HTR-8/SVneo (cell line): ENCODE data around the gene PTMS.
"Not testable (repeated sequence)": the region's sequence is repeated elsewhere in the genome, so short reads cannot be mapped to it uniquely, and the experiment has no call there.

Experiments used
- DNase-seq: peaks from one replicate; pipeline ENCODE4 v3.0.0; 2011; ENCODE audit warnings: low spot score, mixed read lengths; ENCODE audit not compliant: insufficient read length
- FAIRE-seq: peaks from 2 replicates; lab custom pipeline; 2011; peaks lifted over from hg19 to GRCh38; lab: Jason Lieb, UNC

The PTMS gene, protein sequence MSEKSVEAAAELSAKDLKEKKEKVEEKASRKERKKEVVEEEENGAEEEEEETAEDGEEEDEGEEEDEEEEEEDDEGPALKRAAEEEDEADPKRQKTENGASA

DNA sequence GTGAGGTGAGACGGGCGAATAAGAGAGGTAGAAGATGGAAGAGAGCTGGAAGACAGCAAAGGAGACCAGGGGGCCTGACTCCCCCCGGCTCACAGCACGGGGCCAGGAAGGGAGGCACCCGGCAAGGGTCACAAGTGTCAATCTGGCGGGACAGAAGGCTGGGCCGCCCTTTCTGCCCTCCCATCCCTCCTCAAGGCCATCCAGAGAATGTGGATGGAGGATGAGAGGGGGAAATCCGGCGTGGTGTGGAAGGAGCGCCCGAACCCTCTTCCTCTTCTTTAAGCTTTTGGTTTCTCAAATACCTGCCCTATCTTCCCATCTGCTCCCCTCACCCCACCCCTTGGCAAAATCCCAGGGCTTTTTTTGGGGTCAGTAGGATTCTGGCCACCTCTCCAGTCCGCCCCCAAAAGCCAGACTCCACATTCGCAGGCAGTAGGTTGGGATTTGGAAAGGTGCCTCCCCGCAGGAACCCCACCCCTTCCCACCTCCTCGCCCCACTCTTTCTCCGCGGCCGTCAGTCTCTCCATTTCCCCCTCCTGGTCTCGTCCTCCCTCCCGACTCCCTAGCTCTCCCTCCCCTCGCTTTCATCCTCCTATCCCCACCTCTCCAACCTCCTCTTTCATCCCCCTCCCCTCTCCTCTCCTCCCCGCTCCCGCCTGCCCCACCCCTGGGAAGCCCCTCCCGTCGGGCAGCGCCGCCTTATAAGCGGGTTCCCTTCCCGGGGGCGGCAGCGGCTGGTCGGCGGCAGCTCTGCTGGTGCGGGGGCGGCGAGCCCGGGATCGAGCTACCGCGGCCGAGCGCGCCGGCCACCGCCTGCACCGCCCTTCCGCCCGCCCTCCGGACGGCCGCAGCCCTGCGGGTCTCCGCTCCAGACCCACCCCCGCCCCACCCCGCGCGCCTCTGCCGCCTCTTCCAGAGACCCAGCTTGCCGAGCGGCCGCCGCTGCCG lies at the start of gene PTMS:
TSS of gene PTMS (plus strand) at position 730 of the 948 bp plus-strand sequence. CDS start 343 bp downstream, outside the sequence.
- FAIRE-seq (peak; percentile 95), DNase-seq (peak; percentile 90)

DNA sequence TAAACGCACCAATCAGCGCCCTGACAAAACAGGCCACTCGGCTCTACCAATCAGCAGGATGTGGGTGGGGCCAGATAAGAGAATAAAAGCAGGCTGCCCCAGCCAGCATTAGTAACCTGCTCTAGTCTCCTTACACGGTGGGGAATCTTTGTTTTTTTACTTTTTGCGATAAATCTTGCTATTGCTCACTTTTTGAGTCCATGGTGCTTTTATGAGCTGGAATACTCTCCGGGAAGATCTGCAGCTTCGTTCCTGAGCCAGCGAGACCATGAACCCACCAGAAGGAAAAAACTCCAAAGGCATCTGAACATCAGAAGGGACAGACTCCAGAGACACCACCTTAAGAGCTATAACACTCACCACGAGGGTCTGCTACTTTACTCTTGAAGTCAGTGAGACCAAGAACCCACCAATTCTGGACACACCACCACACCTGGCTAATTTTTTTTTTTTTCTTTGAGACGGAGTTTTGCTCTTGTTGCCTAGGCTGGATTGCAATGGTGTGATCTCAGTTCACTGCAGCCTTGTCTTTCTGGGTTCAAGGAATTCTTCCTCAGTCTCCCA lies 49.2 kb upstream of the PTMS start:
- DNase-seq: no peak
- FAIRE-seq: no peak

DNA sequence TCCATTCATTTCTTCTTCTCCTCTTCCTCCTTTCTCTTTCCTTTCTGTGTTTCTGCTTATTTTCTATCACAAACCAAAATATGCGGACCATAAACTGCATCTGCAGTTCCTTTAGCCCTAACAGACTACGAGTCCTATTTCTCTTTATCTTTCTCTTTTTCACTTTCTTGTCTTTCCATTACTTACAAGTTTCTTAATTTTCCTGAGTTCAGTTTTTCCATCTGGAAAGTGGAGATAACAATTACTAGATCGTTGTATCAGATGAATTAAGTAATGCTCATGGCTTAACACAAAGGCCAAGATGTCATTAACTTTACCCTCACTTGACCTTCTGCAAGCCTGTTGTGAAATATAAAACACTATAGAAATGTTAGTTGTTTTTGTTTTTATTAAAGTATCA lies 43.3 kb upstream of the PTMS start:
- DNase-seq (no peak), FAIRE-seq (no peak)

DNA sequence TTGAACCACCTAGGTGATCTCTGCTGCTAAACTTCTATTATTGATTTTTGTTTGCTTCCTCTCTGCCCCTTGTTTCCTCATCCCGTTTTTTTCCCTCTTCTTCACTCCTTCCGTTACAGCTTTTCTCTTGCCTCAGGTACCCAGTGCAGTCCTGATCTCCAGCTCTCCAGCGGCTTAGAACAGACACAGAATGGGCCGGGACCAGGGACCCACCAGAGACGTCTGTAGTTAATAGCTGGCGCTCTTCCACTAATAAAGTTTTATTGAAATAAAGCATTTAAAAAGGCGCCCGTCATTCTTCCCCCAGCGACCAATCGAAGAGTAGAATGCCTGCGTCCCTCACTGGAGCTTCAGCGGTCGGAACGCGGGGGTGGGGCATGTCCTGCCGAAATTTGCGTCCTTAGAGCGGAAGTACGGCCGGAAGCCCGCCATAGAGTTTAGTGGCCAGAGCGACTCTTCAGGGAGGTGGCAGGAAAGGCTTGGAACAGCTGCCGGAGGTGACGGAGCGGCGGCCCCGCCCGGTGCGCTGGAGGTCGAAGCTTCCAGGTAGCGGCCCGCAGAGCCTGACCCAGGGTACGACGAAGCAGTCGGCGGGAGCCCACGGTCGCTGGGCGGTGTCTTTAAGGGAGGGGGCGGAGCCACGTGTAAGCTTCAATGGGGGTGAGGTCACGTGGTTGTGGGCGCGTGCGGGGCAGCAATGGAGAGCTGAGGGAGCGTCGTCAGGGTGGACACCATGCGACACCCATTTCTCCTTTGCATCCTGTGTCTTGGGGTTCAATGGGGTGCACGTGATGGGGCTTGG lies 42.4 kb upstream of the PTMS start, which contains the start of gene COPS7A:
TSS of gene COPS7A (plus strand) at position 440 of the 802 bp plus-strand sequence. CDS start 611 bp downstream, outside the sequence.
- peak; percentile 98 for FAIRE-seq
- peak; percentile 99 for DNase-seq

DNA sequence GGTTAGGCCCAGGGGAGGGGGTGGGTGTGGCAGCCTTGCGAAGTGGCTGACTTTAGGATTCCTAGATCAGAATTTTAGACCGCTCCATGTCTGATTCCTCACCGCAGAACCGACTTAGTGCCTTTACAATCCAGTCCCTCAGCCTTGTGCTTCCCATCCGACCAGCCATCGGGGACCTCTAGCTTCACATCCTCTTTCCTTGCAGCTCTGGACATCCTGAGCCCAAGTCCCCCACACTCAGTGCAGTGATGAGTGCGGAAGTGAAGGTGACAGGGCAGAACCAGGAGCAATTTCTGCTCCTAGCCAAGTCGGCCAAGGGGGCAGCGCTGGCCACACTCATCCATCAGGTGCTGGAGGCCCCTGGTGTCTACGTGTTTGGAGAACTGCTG lies 41.8 kb upstream of the PTMS start:
- DNase-seq (peak; percentile 38), FAIRE-seq (peak; percentile 80)

DNA sequence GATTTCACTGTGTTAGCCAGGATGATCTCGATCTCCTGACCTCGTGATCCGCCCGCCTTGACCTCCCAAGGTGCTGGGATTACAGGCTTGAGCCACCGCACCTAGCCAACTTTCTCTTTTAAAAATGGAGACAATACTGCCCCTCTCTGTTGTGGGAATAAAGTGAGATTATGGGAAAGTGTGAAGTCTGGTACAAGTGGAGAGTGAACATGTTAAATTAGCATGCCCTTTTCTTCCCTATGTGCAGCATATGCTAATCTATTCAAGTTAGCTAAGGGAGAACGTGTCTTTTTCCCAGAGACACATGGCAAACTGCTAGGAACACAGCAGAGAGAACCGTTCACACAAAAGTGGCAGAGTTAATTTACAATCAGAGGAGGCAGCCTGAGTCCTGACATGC lies 40.8 kb upstream of the PTMS start:
- DNase-seq (no peak), FAIRE-seq (no peak)

DNA sequence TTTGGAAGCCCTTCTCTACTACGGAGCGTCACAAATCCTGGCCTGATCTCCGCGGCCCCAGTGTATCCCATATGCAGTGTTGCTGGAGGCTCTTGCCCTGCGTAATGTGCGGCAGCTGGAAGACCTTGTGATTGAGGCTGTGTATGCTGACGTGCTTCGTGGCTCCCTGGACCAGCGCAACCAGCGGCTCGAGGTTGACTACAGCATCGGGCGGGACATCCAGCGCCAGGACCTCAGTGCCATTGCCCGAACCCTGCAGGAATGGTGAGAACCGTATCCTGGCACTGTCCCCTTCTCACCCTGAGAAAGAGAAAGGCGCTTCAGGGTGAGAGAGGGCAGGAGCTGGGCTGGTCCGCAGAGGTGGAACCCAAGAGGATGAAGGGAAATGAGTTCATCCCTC lies 37.0 kb upstream of the PTMS start:
- FAIRE-seq: no peak
- no peak for DNase-seq

DNA sequence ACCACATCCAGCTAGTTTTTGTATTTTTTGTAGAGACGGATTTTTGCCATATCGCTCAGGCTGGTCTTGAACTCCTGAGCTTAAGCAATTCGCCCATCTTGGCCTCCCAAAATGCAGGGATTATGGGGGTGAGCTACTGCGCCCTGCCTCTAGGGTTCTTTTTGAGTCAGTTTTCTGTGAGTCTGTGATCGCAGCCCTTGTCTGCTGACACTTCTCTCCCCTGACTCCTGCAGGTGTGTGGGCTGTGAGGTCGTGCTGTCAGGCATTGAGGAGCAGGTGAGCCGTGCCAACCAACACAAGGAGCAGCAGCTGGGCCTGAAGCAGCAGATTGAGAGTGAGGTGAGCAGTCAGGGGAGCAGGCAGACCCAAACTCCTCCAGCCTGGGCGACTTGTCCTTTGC lies 36.0 kb upstream of the PTMS start:
- FAIRE-seq (peak; percentile 65), DNase-seq (no peak)

DNA sequence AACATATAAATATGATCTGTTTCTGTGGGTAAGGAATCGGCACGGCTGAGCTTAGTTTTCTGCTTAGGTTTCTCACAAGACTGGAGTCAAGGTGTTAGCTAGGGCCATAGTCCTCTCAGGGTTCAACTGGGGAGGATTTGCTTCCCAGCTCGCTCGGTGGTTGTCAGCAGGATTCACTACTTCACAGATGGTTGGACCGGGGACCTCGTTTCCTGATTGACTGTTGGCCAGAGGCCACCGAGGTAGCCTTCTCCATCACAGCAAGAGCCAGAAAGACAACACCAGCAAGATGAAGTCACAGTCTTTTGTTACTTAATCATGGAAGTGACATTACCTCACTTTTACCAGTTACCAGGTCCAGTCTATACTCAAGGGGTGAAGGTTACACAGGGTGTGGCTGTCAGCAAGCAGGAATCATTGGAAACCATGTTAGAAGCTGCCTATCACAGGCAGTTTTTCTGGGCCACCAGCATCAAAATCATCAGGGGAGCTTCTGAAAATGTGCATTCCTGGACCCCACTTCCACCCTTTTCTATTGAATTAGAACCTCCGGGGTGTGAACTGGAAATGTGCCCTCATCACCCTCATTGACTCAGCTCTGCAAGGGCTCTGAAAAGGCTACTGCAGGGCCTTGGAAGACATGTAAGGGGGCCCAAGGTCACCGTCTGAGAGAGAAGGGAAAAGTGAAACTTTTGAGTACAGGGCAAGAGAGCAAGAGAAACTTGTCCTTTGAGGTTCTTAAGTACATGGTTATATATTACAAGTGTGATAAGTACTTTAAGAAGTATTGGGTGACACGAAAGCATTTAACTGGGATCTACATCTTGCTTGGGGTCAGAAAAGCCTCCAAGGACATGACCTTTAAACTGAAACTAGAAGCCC lies 31.4 kb upstream of the PTMS start:
- DNase-seq (no peak), FAIRE-seq (no peak)

DNA sequence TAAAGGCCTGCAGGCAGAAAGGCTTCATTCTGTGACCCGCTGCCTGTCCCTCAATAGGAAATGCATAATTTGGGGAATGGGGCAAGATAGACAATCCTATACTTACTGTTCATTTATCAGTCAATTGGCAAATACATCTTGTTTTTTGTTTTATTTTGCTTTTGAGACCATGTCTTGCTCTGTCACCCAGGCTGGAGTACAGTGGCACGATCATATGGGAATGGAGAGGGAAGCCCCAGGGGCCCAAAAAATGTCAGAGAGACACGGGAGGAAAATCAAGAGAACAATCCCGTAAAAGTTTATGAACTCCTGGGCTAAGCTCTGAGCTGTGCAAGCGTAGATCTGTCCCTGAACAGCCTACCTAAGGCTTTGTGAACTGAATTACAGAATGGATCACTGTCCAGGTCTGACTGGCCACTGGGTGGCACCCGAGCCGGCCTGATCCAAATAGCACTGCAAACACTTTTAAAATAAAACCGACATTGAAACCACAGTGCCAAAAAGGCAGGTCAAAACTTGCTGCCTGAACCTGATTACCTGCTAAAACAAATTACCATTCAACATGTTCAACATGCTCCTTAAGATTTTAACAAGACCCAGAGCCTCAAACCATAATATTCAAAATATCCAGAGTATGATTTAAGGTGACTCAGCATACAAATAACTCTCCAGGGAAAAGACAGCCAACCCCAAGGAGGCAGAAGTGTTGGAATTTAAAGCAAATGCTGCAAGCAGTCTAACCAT lies 30.5 kb upstream of the PTMS start:
- DNase-seq (peak; percentile 76), FAIRE-seq (peak; percentile 91)

DNA sequence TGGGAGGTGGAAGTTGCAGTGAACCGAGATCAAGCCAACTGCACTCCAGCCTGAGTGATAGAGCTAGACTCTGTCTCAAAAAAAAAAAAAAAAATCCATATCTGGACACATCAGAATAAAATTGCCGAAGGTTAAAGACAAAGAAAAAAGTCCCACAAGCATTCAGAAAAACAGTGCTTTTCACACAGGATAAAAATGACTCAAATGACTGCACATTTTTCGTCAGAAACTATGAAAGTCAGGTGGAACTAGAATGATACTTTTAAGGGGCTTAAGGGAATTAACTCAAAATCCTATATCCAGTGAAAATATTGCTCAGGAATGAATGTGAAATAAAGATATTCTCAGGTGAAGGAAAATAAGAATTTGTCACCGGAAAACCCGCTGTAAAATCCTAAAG lies 29.4 kb upstream of the PTMS start:
- no peak for FAIRE-seq
- DNase-seq: no peak

DNA sequence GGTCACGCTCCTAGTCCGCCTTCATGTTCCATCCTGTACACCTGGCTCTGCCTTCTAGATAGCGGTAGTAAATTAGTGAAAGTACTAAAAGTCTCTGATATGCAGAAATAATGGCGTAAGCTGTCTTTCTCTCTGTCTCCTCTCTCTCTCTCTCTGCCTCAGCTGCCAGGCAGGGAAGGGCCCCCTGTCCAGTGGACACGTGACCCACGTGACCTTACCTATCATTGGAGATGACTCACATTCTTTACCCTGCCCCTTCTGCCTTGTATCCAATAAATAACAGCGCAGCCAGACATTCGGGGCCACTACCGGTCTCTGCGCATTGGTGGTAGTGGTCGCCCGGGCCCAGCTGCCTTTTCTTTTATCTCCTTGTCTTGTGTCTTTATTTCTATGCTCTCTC lies 24.1 kb upstream of the PTMS start:
- not testable (repeated sequence) for FAIRE-seq, DNase-seq

DNA sequence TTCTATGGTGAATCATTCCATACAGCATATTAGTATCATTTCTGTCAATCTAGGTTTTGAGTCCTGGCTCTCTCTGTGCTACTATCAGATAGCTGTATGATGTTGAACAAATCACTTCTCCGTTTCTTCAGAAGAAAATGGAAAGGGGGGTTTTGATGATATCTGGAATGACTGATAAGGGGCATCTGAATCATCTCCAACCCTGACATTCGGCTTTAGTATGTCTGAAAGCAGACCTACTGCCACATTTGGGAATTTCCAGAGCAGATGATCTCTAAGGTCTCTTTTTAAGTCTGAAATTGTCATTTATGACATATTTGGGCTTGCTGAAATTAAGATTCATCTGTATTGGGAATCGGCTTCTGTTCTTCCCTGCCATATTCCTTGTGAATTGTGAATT lies 23.3 kb upstream of the PTMS start:
- DNase-seq (no peak), FAIRE-seq (no peak)

DNA sequence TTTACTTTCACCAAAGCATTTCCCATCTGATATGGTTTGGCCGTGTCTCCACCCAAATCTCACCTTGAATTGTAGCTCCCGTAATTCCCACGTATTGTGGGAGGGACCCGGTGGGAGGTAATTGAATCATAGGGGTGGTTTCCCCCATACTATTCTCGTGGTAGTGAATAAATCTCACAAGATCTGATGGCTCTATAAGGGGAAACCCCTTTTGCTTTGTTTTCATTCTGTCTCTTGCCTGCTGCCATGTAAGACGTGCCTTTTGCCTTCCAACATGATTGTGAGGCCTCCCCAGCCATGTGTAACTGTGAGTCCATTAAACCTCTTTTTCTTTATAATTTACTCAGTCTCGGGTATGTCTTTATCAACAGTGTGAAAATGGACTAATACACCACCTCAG lies 22.9 kb upstream of the PTMS start:
- not testable (repeated sequence) for FAIRE-seq, DNase-seq

DNA sequence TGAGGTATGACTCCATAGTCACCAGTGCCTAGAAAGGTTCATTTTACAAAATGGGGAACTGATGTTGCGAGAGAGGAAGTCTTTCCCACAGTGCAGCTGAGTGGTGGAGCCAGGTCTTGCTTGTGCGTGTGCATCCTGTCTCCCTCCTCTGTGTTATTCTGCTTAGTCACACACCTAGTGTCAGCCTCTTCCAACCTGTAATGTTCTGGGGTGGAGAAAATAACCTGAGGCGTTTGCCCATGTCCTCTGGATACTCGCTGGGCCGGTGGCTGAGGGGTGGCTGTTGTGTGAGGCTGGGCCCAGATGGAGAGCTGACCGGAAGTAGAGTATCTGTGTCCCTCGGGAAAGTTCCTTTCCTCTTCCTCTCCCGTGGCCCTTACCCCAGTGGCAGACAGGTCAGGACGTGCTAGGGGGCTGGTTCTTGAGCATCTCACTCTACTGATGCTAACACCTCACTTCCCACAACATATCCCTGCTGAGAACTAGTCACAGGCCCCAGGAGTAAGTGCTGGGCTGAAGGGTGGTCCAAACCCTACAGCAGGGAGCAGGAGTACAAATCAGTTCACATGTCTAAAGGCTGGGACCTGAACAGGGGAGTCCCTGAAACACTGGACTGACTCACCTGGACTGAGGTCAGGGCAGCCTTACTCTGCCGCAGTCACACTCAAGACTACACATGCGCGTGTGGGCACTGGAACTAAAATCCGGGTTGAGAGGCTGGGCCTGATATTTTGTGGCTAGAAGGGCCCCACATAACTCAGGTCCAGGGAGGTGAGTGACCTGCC lies 20.2 kb upstream of the PTMS start:
- no peak for DNase-seq
- FAIRE-seq: no peak

DNA sequence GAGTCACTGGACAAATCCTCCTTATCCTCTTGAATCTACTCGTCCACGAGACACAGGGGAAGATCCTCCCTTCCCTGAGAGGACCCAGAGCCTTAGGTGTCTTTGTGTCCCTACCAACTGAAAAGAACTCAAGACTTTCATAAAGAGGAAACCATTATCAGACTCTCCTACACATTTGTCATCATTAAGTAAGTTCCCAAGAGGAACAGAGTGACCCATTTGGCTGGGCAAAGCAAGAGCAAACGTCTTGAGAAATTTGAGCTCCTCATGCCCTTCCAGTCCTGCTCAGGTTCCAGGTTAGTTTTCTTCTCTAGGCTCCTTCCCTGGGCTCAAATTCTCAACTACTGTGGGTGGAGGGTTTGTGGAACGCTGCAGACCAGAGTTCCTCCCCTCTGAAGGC lies 18.9 kb upstream of the PTMS start:
- DNase-seq: no peak
- FAIRE-seq: peak; percentile 40

DNA sequence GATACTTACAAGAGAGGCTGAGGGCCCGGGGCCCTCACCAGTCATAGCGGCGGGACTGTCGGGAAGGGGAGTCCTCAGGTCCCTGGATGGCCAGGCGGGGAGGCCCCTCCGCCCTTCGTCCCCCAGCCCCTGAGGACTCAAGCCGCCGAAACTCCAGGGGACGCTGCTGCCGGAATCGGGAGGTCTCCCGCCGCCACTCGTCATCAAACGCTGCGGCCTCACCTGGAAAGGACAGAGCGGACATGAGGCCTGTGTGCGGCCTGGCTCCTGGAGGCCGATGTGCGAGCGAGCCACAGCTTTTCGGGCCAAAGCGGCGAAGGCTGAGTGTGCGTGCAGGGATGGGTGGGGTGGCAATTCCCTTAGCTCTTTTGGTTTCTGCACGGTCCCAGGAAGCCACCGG lies 17.4 kb upstream of the PTMS start:
- FAIRE-seq: no peak
- no peak for DNase-seq

DNA sequence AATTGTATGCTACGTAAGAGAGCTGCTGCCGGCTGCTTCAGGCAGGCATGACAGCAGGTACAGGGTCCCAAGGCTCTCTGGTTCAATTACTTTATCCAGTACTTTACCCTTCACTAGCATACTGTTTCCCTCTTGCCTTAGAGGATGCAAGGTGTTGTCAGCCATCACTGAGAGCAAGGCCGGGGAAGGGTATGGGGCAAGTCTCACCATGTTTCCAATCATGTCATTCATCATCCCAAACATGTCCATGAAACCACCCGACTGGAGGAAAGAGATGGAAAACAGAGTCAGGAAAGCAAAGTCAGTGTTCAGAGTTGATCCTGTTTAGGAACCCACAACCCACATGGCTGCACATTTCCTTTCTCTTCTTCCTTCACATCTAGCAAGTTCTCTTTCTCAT lies 15.7 kb upstream of the PTMS start:
- FAIRE-seq: no peak
- DNase-seq: no peak
